ENCODE results near the gene LGALS7.
"Not testable (repeated sequence)": the region's sequence is repeated elsewhere in the genome, so short reads cannot be mapped to it uniquely, and the experiment has no call there.

The LGALS7 gene

GRCh38 chr19:38773469-38774177, at the start of gene LGALS7:
TSS of gene LGALS7 (minus strand) at chr19:38773517. CDS start at chr19:38773492, 25 bp downstream.
- DNase-seq = no peak

- not testable (repeated sequence) for DNase-seq
Measured at GRCh38 chr19:38821230-38821825, 48.0 kb upstream of the LGALS7 start.

- no peak for DNase-seq
Measured at GRCh38 chr19:38819231-38819920, 46.1 kb upstream of the LGALS7 start.

GRCh38 chr19:38817081-38817480, 43.8 kb upstream of the LGALS7 start:
- no peak for DNase-seq

- DNase-seq = no peak
Measured at GRCh38 chr19:38816131-38816750, 42.9 kb upstream of the LGALS7 start.

- no peak for DNase-seq
Measured at GRCh38 chr19:38815059-38816001, 42.0 kb upstream of the LGALS7 start.

GRCh38 chr19:38813932-38814331, 40.6 kb upstream of the LGALS7 start:
- not testable (repeated sequence) for DNase-seq

GRCh38 chr19:38813323-38813722, 40.0 kb upstream of the LGALS7 start:
- DNase-seq = no peak

- DNase-seq = no peak
Measured at GRCh38 chr19:38812841-38813320, 39.6 kb upstream of the LGALS7 start, which contains the start of gene LGALS4. TSS of gene LGALS4 (minus strand) at chr19:38812945. CDS start at chr19:38812886, 59 bp downstream.

GRCh38 chr19:38812009-38812840, 38.9 kb upstream of the LGALS7 start:
- DNase-seq = no peak

- DNase-seq = no peak
Measured at GRCh38 chr19:38809592-38810252, 36.4 kb upstream of the LGALS7 start.

- no peak for DNase-seq
Measured at GRCh38 chr19:38808741-38809140, 35.4 kb upstream of the LGALS7 start.

- DNase-seq = not testable (repeated sequence)
Measured at GRCh38 chr19:38807374-38808098, 34.2 kb upstream of the LGALS7 start.

GRCh38 chr19:38806371-38806770, 33.1 kb upstream of the LGALS7 start:
- no peak for DNase-seq

- DNase-seq = no peak
Measured at GRCh38 chr19:38805180-38805579, 31.9 kb upstream of the LGALS7 start.

- DNase-seq = no peak
Measured at GRCh38 chr19:38803543-38803942, 30.2 kb upstream of the LGALS7 start.

- no peak for DNase-seq
Measured at GRCh38 chr19:38801359-38802095, 28.2 kb upstream of the LGALS7 start.

GRCh38 chr19:38800577-38801347, 27.4 kb upstream of the LGALS7 start:
- DNase-seq = no peak
